ENCODE results near the gene WNT11.

The WNT11 gene

DNA sequence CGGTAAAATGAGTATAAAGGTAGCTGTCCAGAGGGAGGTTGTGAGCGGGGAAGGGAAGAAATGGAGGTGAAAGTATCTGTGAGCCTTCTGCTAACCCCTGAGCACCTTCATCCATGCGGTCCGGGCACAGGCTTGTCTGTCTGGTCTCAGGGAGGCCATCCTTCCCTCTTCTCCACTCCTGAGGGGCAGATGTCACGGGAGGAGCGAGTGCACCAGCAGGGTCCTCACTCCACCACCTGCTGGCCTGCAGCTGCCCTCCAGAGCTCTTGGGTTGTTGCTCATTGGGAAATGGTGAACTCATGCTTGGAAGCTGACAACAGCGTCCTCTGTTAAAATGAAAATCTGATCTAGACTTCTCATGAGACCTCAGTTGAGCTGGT, 33.8 kb upstream of the WNT11 start:
- TF ChIP-seq TARDBP (IDR thresholded peaks at IDR 0.05): no peak
- no peak for TF ChIP-seq SUZ12 (IDR thresholded peaks at IDR 0.05)
- no peak for TF ChIP-seq ELF4 (IDR thresholded peaks at IDR 0.05)
- no peak for TF ChIP-seq FOXK2 (IDR thresholded peaks at IDR 0.05)
- no peak for TF ChIP-seq LEF1 (IDR thresholded peaks at IDR 0.05; ENCODE audit: borderline replicate concordance)
- CTCF ChIA-PET: no interaction called here
- DNase-seq (ENCODE audit: extremely low spot score): no peak
- POLR2A ChIA-PET: no interaction called here

DNA sequence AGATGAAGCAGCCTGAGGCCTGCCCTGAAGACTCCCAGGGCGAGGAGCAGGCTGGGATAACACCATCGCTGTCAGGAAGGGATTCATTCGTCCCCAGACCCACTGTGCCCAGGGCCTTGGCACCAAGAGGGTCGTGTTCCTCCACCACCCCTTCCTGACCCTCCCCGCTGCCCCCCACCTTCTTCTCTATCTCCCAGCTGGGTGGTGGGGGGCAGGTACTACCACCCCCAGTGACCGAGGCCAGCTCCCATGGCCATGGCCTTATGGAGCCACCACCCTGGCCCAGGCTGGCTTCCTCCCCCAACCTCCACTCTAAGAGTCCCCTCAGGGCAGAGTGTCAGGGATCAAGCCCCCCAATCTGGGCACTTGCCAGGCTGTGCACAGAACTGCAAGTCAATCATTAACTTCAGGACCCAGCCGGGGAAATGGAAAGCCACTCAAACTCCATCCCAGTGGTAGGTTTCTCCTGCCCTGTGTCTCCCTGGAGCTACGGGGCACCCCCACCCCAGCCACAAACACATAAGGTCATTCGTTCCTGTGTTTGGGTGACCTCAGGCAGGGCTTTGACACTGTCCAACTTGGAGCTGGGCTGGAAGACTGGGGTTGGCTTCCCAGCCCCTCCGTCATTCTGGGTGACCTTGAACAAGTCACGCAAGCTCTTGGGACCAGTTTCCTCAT, 33.3 kb upstream of the WNT11 start:
- CTCF ChIA-PET: no interaction called here

DNA sequence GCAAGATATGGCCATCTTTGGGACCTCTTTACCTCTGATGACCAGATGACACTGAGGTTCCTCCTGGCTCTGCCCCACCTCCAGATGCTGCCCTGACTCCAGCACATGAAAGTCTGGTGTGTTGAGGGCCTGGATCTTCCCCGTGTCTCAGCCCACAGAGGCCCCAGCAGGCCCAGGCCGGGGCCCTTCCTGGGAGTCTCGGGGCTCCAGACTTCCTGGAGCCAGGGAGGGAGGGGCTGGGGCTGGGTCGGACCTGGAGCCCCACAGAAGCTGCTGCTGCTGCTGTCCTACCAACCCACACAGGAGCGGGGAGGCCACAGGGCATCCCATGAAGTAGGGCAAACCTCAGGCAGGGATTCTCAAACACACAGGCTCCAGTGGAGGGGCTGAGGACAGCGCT, 32.2 kb upstream of the WNT11 start:
- no peak for TF ChIP-seq CTBP1 (IDR thresholded peaks at IDR 0.05; ENCODE audit: borderline replicate concordance)
- no peak for TF ChIP-seq HDGF (IDR thresholded peaks at IDR 0.05; ENCODE audit: borderline replicate concordance)
- TF ChIP-seq SP1 (IDR thresholded peaks at IDR 0.05): no peak
- TF ChIP-seq BHLHE40 (IDR thresholded peaks at IDR 0.05; ENCODE audit: borderline replicate concordance): no peak
- no peak for TF ChIP-seq LEF1 (IDR thresholded peaks at IDR 0.05; ENCODE audit: borderline replicate concordance)
- no peak for TF ChIP-seq FOXK2 (IDR thresholded peaks at IDR 0.05)
- TF ChIP-seq L3MBTL2 (conservative IDR thresholded peaks at IDR 0.05): no peak
- no peak for TF ChIP-seq NFRKB (IDR thresholded peaks at IDR 0.05)
- no peak for TF ChIP-seq FOXA1 (IDR thresholded peaks at IDR 0.05)
- TF ChIP-seq, protein P1, sequence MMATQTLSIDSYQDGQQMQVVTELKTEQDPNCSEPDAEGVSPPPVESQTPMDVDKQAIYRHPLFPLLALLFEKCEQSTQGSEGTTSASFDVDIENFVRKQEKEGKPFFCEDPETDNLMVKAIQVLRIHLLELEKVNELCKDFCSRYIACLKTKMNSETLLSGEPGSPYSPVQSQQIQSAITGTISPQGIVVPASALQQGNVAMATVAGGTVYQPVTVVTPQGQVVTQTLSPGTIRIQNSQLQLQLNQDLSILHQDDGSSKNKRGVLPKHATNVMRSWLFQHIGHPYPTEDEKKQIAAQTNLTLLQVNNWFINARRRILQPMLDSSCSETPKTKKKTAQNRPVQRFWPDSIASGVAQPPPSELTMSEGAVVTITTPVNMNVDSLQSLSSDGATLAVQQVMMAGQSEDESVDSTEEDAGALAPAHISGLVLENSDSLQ (IDR thresholded peaks at IDR 0.05): no peak
- no peak for TF ChIP-seq ZNF384 (IDR thresholded peaks at IDR 0.05)
- TF ChIP-seq SUZ12 (IDR thresholded peaks at IDR 0.05): no peak
- no peak for TF ChIP-seq FOXM1 (IDR thresholded peaks at IDR 0.05; ENCODE audit: borderline replicate concordance)
- TF ChIP-seq TARDBP (IDR thresholded peaks at IDR 0.05): no peak
- no peak for TF ChIP-seq ARNT (IDR thresholded peaks at IDR 0.05)
- POLR2A ChIA-PET: no interaction called here
- no peak for DNase-seq (ENCODE audit: extremely low spot score)
- CTCF ChIA-PET: interaction anchor here (2.9 kb wide), 1 partner anchor 30 kb away, joined by 11 read pairs; no protein-coding TSS in a partner anchor

More for the DNA sequence above, 33.3 kb upstream of the WNT11 start:
- no peak for DNase-seq (ENCODE audit: extremely low spot score)
- TF ChIP-seq FOXK2 (IDR thresholded peaks at IDR 0.05): no peak
- TF ChIP-seq L3MBTL2 (conservative IDR thresholded peaks at IDR 0.05): no peak
- no peak for TF ChIP-seq SP1 (IDR thresholded peaks at IDR 0.05)
- TF ChIP-seq LEF1 (IDR thresholded peaks at IDR 0.05; ENCODE audit: borderline replicate concordance): no peak
- no peak for TF ChIP-seq NFRKB (IDR thresholded peaks at IDR 0.05)
- POLR2A ChIA-PET: no interaction called here

DNA sequence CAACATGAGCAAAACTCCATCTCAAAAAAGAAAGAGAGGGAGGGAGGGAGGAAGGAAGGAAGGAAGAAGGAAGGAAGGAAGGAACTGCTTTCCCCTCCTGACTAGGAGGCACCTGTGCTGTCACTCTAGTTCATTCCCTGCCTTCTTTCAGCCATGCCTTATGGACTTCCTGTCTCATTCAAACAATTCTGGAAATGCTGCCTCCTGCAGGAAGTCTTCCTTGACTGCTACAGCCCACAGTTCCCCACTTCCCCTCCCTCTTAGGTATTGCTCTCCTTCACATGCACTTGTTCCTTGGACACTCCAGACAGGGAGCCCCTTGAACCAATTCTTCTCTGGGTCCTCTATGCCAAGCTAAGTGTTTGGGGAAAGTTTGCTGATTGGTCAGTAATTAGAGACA, 31.6 kb upstream of the WNT11 start:
- TF ChIP-seq HDGF (IDR thresholded peaks at IDR 0.05; ENCODE audit: borderline replicate concordance) (no peak), CTBP1 (IDR thresholded peaks at IDR 0.05; ENCODE audit: borderline replicate concordance) (no peak)
- TF ChIP-seq, protein P1 (IDR thresholded peaks at IDR 0.05): peak; percentile 77; the same call in 1 of the 2 replicates
- ChIA-PET POLR2A (interaction anchor here (0.8 kb wide), 1 partner anchor 29 kb away, joined by 3 read pairs; no protein-coding TSS in a partner anchor), CTCF (interaction anchor here (2.9 kb wide), 1 partner anchor 30 kb away, joined by 11 read pairs; no protein-coding TSS in a partner anchor)
- peak; percentile 32 for DNase-seq (ENCODE audit: extremely low spot score)

DNA sequence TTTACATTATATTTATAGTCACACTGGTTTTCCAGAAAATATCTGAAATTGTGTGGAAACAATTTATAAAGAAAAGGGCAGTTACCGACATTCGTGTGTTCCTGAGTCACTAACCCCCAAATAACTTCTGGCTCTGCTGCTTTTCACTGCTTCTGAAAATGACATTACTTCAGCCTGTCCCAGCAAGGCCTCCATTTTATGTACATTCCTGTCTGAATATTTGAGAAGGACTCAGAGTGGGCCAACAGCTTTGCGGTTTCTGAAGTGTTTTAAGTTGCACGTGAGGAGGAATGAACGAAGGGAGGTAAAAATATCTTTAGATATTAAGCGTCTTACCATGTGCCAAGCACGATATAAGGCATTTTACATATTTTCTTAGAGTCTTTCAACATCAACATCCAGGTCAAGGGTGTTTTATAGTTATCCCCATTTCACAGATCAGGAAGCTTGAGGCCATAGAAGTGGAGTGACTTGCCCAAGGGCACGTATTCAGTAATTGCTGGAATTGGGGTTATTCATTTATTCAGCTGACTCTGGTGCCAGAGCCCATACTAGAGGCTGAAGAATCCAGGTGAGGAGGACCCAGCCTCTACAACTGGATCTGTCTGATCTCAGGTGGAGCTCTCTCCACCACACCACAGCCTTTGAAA, 30.8 kb upstream of the WNT11 start:
- ChIA-PET POLR2A (interaction anchor here (0.8 to 4.2 kb wide), 4 partner anchors 8 to 28 kb away, joined by 3 to 60 read pairs (median 3); no protein-coding TSS in a partner anchor), CTCF (interaction anchor here (2.9 kb wide), 1 partner anchor 29 kb away, joined by 11 read pairs; no protein-coding TSS in a partner anchor)
- DNase-seq (ENCODE audit: extremely low spot score): no peak
- TF ChIP-seq SP1 (IDR thresholded peaks at IDR 0.05): no peak
- no peak for TF ChIP-seq BHLHE40 (IDR thresholded peaks at IDR 0.05; ENCODE audit: borderline replicate concordance)
- no peak for TF ChIP-seq FOXM1 (IDR thresholded peaks at IDR 0.05; ENCODE audit: borderline replicate concordance)
- TF ChIP-seq FOXA1 (IDR thresholded peaks at IDR 0.05): no peak
- TF ChIP-seq, protein P1 (IDR thresholded peaks at IDR 0.05): no peak
- no peak for TF ChIP-seq TARDBP (IDR thresholded peaks at IDR 0.05)
- TF ChIP-seq ZNF384 (IDR thresholded peaks at IDR 0.05): no peak
- TF ChIP-seq ELF4 (IDR thresholded peaks at IDR 0.05): no peak
- TF ChIP-seq L3MBTL2 (conservative IDR thresholded peaks at IDR 0.05): no peak
- TF ChIP-seq HDGF (IDR thresholded peaks at IDR 0.05; ENCODE audit: borderline replicate concordance): no peak
- no peak for TF ChIP-seq NFRKB (IDR thresholded peaks at IDR 0.05)
- TF ChIP-seq CTBP1 (IDR thresholded peaks at IDR 0.05; ENCODE audit: borderline replicate concordance): no peak
- no peak for TF ChIP-seq LEF1 (IDR thresholded peaks at IDR 0.05; ENCODE audit: borderline replicate concordance)
- no peak for TF ChIP-seq FOXK2 (IDR thresholded peaks at IDR 0.05)
- TF ChIP-seq ARNT (IDR thresholded peaks at IDR 0.05): no peak

All from HEK293T (cell line).